OCI-LY1 (cell line): Measurements from ENCODE around the gene MDFIC.

Source experiments
- H2AFZ ChIP-seq: fragments of 200-600 bp; sonication (generic), shearing (Covaris generic); 2 replicates; pipeline ENCODE4 v1.6.0; 2014; ENCODE audit warnings: antibody characterized with exemption, mild to moderate bottlenecking, low read length
- H3F3A ChIP-seq: fragments of 200-600 bp; sonication (generic), shearing (Covaris generic); 2 replicates; pipeline ENCODE4 v1.6.0; 2014; ENCODE audit warnings: mild to moderate bottlenecking, antibody characterized with exemption, low read length, moderate library complexity; ENCODE audit not compliant: insufficient read depth
- H3K27ac ChIP-seq: fragments of 200-600 bp; sonication (generic); 2 replicates; pipeline ENCODE4 v1.5.1; 2014; ENCODE audit warnings: low read length, mixed run types, mild to moderate bottlenecking, low read depth; ENCODE audit not compliant: poor library complexity, severe bottlenecking
- H3K27me3 ChIP-seq: fragments of 200-600 bp; sonication (generic); 2 replicates; pipeline ENCODE4 v1.6.0; 2014; ENCODE audit warnings: antibody characterized with exemption, mild to moderate bottlenecking, low read length, moderate library complexity; ENCODE audit not compliant: insufficient read depth
- H3K36me3 ChIP-seq: fragments of 200-600 bp; sonication (generic); 2 replicates; pipeline ENCODE4 v1.6.1; 2014; ENCODE audit warnings: mild to moderate bottlenecking, antibody characterized with exemption, low read length, moderate library complexity, mixed read lengths; ENCODE audit not compliant: insufficient read depth
- H3K4me1 ChIP-seq: fragments of 200-600 bp; sonication (generic); 2 replicates; pipeline ENCODE4 v1.5.1; 2014; ENCODE audit warnings: mild to moderate bottlenecking, low read length, moderate library complexity; ENCODE audit not compliant: insufficient read depth, severe bottlenecking
- H3K4me2 ChIP-seq: fragments of 200-600 bp; sonication (generic), shearing (Covaris generic); 2 replicates; pipeline ENCODE4 v1.6.1; 2014; ENCODE audit warnings: low read length
- H3K4me3 ChIP-seq: fragments of 200-600 bp; sonication (generic); 2 replicates; pipeline ENCODE4 v1.5.1; 2014; ENCODE audit warnings: low read length, low read depth, mild to moderate bottlenecking, mixed read lengths; ENCODE audit not compliant: poor library complexity, severe bottlenecking
- H3K79me2 ChIP-seq: fragments of 200-600 bp; shearing (Covaris generic); 2 replicates; pipeline ENCODE4 v1.6.1; 2016; ENCODE audit warnings: mixed run types, low read length, mixed read lengths; ENCODE audit not compliant: insufficient read depth
- H3K9ac ChIP-seq: fragments of 200-600 bp; sonication (generic), shearing (Covaris generic); 2 replicates; pipeline ENCODE4 v1.6.1; 2014; ENCODE audit warnings: mild to moderate bottlenecking, low read length, mixed read lengths
- H3K9me2 ChIP-seq: fragments of 200-600 bp; sonication (generic), shearing (Covaris generic); 2 replicates; pipeline ENCODE4 v1.6.1; 2014; ENCODE audit warnings: low read depth, mild to moderate bottlenecking, low read length, mixed read lengths
- H3K9me3 ChIP-seq: fragments of 200-600 bp; shearing (Covaris generic); 2 replicates; pipeline ENCODE4 v1.6.1; 2014; ENCODE audit warnings: low read length, mixed read lengths
- H4K20me1 ChIP-seq: fragments of 200-600 bp; sonication (generic), shearing (Covaris generic); 2 replicates; pipeline ENCODE4 v1.6.0; 2016; ENCODE audit warnings: mild to moderate bottlenecking, low read length; ENCODE audit not compliant: insufficient read depth
- CTCF ChIP-seq: fragments of 200-600 bp; sonication (generic), shearing (Covaris generic); IDR thresholded peaks from 2 replicates; pipeline ENCODE4 v1.5.1; 2017; ENCODE audit warnings: mild to moderate bottlenecking, antibody characterized with exemption, low read length, moderate library complexity, mixed read lengths
- EZH2 ChIP-seq: fragments of 200-600 bp; sonication (generic), shearing (Covaris generic); IDR thresholded peaks from 2 replicates; pipeline ENCODE4 v1.8.0; 2017; ENCODE audit warnings: borderline replicate concordance, mixed run types, mild to moderate bottlenecking, antibody characterized with exemption, low read length, moderate library complexity, mixed read lengths

The MDFIC gene

GRCh38 chr7:114937446-114937845 is 15.6 kb downstream of the MDFIC start:
- Histone ChIP-seq H4K20me1 (no peaks in the 10 kb centered on the region), H3F3A (no peaks in the 10 kb centered on the region), H3K79me2 (no peaks in the 10 kb centered on the region), H3K4me3 (no peak overlapping the region), H3K9ac (no peak overlapping the region), H3K4me1 (no peaks in the 10 kb centered on the region), H2AFZ (no peak overlapping the region), H3K9me3 (no peaks in the 10 kb centered on the region), H3K27me3 (no peaks in the 10 kb centered on the region), H3K4me2 (no peak overlapping the region), H3K36me3 (no peaks in the 10 kb centered on the region), H3K9me2 (no peaks in the 10 kb centered on the region), H3K27ac (no peak overlapping the region)
- TF ChIP-seq CTCF (no peak), EZH2 (no peak)

GRCh38 chr7:114938785-114939184 is 16.9 kb downstream of the MDFIC start:
- H2AFZ ChIP-seq = no peak overlapping the region
- H3K9me3 ChIP-seq = no peaks in the 10 kb centered on the region
- no peak overlapping the region for H3K4me2 ChIP-seq
- no peaks in the 10 kb centered on the region for H3K27me3 ChIP-seq
- H3K27ac ChIP-seq = no peak overlapping the region
- H4K20me1 ChIP-seq = no peaks in the 10 kb centered on the region
- no peaks in the 10 kb centered on the region for H3K79me2 ChIP-seq
- no peak overlapping the region for H3K9ac ChIP-seq
- H3K4me3 ChIP-seq = no peak overlapping the region
- H3K9me2 ChIP-seq = no peaks in the 10 kb centered on the region
- no peaks in the 10 kb centered on the region for H3K36me3 ChIP-seq
- no peaks in the 10 kb centered on the region for H3F3A ChIP-seq
- TF ChIP-seq CTCF (no peak), EZH2 (no peak)
- H3K4me1 ChIP-seq = no peaks in the 10 kb centered on the region

- Histone ChIP-seq H4K20me1 (no peaks in the 10 kb centered on the region), H3F3A (no peaks in the 10 kb centered on the region), H3K27ac (no peak overlapping the region), H3K9ac (no peak overlapping the region), H3K4me3 (no peak overlapping the region), H3K79me2 (no peaks in the 10 kb centered on the region), H3K4me2 (no peak overlapping the region), H3K9me2 (no peaks in the 10 kb centered on the region), H2AFZ (no peak overlapping the region), H3K9me3 (no peaks in the 10 kb centered on the region), H3K36me3 (no peaks in the 10 kb centered on the region), H3K27me3 (no peaks in the 10 kb centered on the region), H3K4me1 (no peaks in the 10 kb centered on the region)
- TF ChIP-seq CTCF (peak; percentile 77), EZH2 (no peak)
Observed at GRCh38 chr7:114939484-114940097, 17.7 kb downstream of the MDFIC start.
